ENCODE measurements around the gene PDIA2. TPM values are rescaled to one million over a fixed set of nuclear protein-coding genes. Genes with fewer than 3 reads are reported as not detected.

The PDIA2 gene
- total RNA-seq, 1 donor from 2014 or later = not detected

GRCh38 chr16:301950-302349 is 19.0 kb downstream of the PDIA2 start:
- Histone ChIP-seq H3K9me3 (no peaks in the 10 kb centered on the region), H3K4me1 (no peaks in the 10 kb centered on the region), H3K4me3 (no peak overlapping the region), H3K27ac (no peak overlapping the region), H3K36me3 (peaks cover 60% of the 10 kb centered on the region), H3K27me3 (ENCODE audit: low read depth) (no peaks in the 10 kb centered on the region)
- intact Hi-C loops (cut with DNase I) = no loop called here
- DNase-seq (no peak), ATAC-seq (no peak)
- TF ChIP-seq CTCF (IDR thresholded peaks at IDR 0.05) = no peak

- Histone ChIP-seq H3K36me3 (peaks cover 60% of the 10 kb centered on the region), H3K27me3 (ENCODE audit: low read depth) (no peaks in the 10 kb centered on the region), H3K4me1 (no peaks in the 10 kb centered on the region), H3K4me3 (no peak overlapping the region), H3K27ac (no peak overlapping the region), H3K9me3 (no peaks in the 10 kb centered on the region)
- no peak for TF ChIP-seq CTCF (IDR thresholded peaks at IDR 0.05)
- intact Hi-C loops (cut with DNase I) = no loop called here
- peak; percentile 26 to 42 for ATAC-seq
- no peak for DNase-seq
Measured at GRCh38 chr16:303760-304505, 21.0 kb downstream of the PDIA2 start.

DNA sequence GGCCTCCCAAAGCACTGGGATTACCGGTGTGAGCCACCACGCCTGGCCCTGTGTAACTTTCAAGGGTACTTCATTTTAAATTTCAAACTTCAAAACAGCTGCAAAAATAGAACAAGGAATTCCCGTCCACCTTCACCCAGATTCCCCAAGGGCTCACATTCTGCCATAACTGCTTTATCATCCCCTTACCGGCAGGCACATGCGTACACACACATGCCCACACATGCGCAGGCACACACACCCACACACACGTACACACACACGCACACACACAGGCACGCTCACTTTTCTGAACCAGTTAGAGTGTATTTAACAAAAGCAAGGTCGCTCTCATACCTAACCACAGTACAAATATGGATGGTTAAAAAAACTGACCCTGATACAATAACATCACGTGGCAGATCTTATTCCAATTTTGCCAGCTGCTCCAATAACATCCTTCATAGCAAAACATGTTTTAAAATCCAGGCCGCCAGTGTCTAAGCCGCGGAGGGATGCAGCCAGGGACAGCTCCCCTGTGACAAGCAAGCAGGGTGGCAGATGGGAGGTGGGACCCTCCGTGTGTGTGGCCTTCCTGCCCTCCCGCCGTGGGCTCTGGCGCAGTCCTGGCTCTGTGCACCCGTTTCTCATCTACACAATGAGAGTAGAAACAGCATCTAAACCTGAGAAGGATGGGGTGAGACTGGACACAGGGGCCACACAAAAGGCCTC is 23.1 kb downstream of the PDIA2 start:
- intact Hi-C loops (cut with DNase I) = no loop called here
- Histone ChIP-seq H3K27ac (no peak overlapping the region), H3K27me3 (ENCODE audit: low read depth) (no peaks in the 10 kb centered on the region), H3K9me3 (no peaks in the 10 kb centered on the region), H3K36me3 (peaks cover 72% of the 10 kb centered on the region), H3K4me1 (no peaks in the 10 kb centered on the region), H3K4me3 (no peak overlapping the region)
- DNase-seq (no peak), ATAC-seq (no peak)
- no peak for TF ChIP-seq CTCF (IDR thresholded peaks at IDR 0.05)

DNA sequence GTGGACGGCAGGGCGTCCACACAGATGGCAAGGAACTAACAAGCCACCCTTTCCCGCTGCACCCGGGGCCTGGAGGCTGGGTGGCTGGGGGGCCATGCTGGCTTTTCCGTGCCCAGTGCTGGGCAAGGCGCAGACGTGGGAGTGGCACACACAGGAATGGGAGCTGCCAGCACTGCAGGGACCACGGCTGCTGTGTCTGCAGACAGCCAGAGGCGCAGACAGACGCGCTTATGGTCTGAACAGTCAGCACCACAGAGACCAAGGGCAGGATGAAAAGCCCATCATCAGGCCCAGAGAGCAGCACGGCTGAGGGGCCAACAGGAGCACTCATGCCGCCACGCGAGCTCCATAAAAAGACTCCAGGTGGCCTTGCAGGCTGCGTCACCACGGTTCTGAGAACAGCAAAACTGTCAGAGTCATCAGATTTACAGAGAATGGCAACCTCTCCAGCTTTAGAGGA is 24.0 kb downstream of the PDIA2 start:
- DNase-seq (no peak), ATAC-seq (no peak)
- intact Hi-C loops (cut with DNase I) = no loop called here
- H3K27me3 ChIP-seq (ENCODE audit: low read depth) = no peaks in the 10 kb centered on the region
- H3K36me3 ChIP-seq = peaks cover 77% of the 10 kb centered on the region
- no peak overlapping the region for H3K4me3 ChIP-seq
- no peaks in the 10 kb centered on the region for H3K4me1 ChIP-seq
- TF ChIP-seq CTCF (IDR thresholded peaks at IDR 0.05) = no peak
- no peak overlapping the region for H3K27ac ChIP-seq
- no peaks in the 10 kb centered on the region for H3K9me3 ChIP-seq

- intact Hi-C loops (cut with DNase I) = no loop called here
- no peak for ATAC-seq
Measured at GRCh38 chr16:307691-308312, 24.8 kb downstream of the PDIA2 start.

More at GRCh38 chr16:307691-308312, 24.8 kb downstream of the PDIA2 start:
- DNase-seq = no peak
- H3K9me3 ChIP-seq = no peaks in the 10 kb centered on the region
- no peak overlapping the region for H3K4me3 ChIP-seq
- no peak for TF ChIP-seq CTCF (IDR thresholded peaks at IDR 0.05)
- H3K4me1 ChIP-seq = no peaks in the 10 kb centered on the region
- no peaks in the 10 kb centered on the region for H3K27me3 ChIP-seq (ENCODE audit: low read depth)
- H3K27ac ChIP-seq = no peak overlapping the region
- peaks cover 77% of the 10 kb centered on the region for H3K36me3 ChIP-seq

Measured in lower lobe of right lung (tissue), 2 donors.